SU-DHL-6 (cell line): ENCODE results near the gene RHBDF2.

ENCODE experiments used
- H2AFZ ChIP-seq: fragments of 200-600 bp; sonication (generic); 2 replicates; pipeline ENCODE4 v1.6.1; 2014; ENCODE audit warnings: low read depth, mild to moderate bottlenecking, moderate library complexity, mixed read lengths, antibody characterized with exemption, low read length; ENCODE audit not compliant: severe bottlenecking
- H3F3A ChIP-seq: fragments of 200-600 bp; shearing (Covaris generic); 2 replicates; pipeline ENCODE4 v1.6.0; 2016; ENCODE audit warnings: antibody characterized with exemption, mild to moderate bottlenecking; ENCODE audit not compliant: insufficient read depth
- H3K27ac ChIP-seq: fragments of 200-600 bp; sonication (generic); 2 replicates; pipeline ENCODE4 v1.5.1; 2016; ENCODE audit warnings: low read depth, mild to moderate bottlenecking, low read length, moderate library complexity, mixed read lengths
- H3K27me3 ChIP-seq: fragments of 200-600 bp; sonication (generic), shearing (Covaris generic); 2 replicates; pipeline ENCODE4 v1.6.0; 2014; ENCODE audit warnings: mild to moderate bottlenecking, low read length
- H3K36me3 ChIP-seq: fragments of 200-600 bp; sonication (generic); 2 replicates; pipeline ENCODE4 v1.6.1; 2014; ENCODE audit warnings: mild to moderate bottlenecking, low read length, mixed read lengths
- H3K4me2 ChIP-seq: fragments of 300-600, 200-600 bp; shearing (Covaris generic), sonication (generic); 2 replicates; pipeline ENCODE4 v1.6.0; 2014; ENCODE audit warnings: low read length, low read depth, mild to moderate bottlenecking; ENCODE audit not compliant: poor library complexity, severe bottlenecking
- H3K4me3 ChIP-seq: fragments of 200-600 bp; sonication (generic); 2 replicates; pipeline ENCODE4 v1.5.1; 2014; ENCODE audit warnings: antibody characterized with exemption, low read length, mild to moderate bottlenecking, mixed read lengths; ENCODE audit not compliant: insufficient read depth, poor library complexity, severe bottlenecking
- H3K79me2 ChIP-seq: fragments of 200-600 bp; sonication (generic); 2 replicates; pipeline ENCODE4 v1.6.1; 2014; ENCODE audit warnings: mild to moderate bottlenecking, low read length, moderate library complexity; ENCODE audit not compliant: insufficient read depth
- H3K9ac ChIP-seq: fragments of 200-600 bp; sonication (generic); 2 replicates; pipeline ENCODE4 v1.7.0; 2014; ENCODE audit warnings: mild to moderate bottlenecking, low read length
- H3K9me2 ChIP-seq: fragments of 200-600 bp; sonication (generic); replicated peaks from 2 replicates; pipeline ENCODE4 v1.6.1; 2014; ENCODE audit warnings: low read length; ENCODE audit not compliant: insufficient read depth
- H3K9me3 ChIP-seq: fragments of 200-600 bp; sonication (generic); 2 replicates; pipeline ENCODE4 v1.6.1; 2014; ENCODE audit warnings: low read length, mixed read lengths; ENCODE audit not compliant: insufficient read depth
- H4K20me1 ChIP-seq: fragments of 200-600 bp; sonication (generic); 2 replicates; pipeline ENCODE4 v1.6.1; 2014; ENCODE audit warnings: low read depth, mild to moderate bottlenecking, antibody characterized with exemption, low read length, moderate library complexity, mixed read lengths
- EZH2phosphoT487 ChIP-seq: fragments of 200-600 bp; sonication (generic), shearing (Covaris generic); conservative IDR thresholded peaks from 2 replicates; pipeline ENCODE4 v1.6.1; 2018; ENCODE audit warnings: mild to moderate bottlenecking, antibody characterized with exemption, low read length, moderate library complexity, mixed read lengths
- TF ChIP-seq, protein P1 (sequence below): fragments of 200-600 bp; sonication (generic); IDR thresholded peaks from one replicate; pipeline ENCODE4 v1.5.1; 2017; ENCODE audit warnings: antibody characterized with exemption, mild to moderate bottlenecking, low read length, moderate library complexity; ENCODE audit not compliant: insufficient read depth, poor library complexity, severe bottlenecking

RHBDF2 gene

DNA sequence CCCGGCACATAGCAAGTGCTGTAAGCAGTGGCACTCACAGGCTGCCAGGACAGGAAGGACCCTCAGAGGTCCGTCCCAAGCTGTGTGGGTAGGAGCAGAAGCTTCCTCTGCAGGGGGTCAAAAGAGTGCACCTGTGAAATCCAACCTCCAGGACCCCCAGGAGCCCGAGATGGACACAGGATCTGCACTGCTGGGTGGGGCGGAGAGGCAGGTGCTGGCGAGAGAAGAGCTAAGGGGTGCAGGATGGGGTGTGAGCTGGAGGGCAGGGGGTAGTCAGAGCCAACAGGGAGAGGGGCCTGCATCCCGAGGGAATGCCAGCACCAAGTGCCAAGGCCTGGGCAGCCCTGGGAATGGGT lies 34.5 kb downstream of the RHBDF2 start:
- Histone ChIP-seq H3K9me3 (no peaks in the 10 kb centered on the region), H3K27ac (no peak overlapping the region), H3K9ac (no peak overlapping the region), H4K20me1 (no peaks in the 10 kb centered on the region), H3K36me3 (no peaks in the 10 kb centered on the region), H3K79me2 (no peaks in the 10 kb centered on the region), H3K4me3 (no peak overlapping the region), H3K27me3 (no peaks in the 10 kb centered on the region), H3K4me2 (no peak overlapping the region), H3F3A (no peaks in the 10 kb centered on the region), H3K9me2 (no peaks in the 10 kb centered on the region), H2AFZ (no peak overlapping the region)
- TF ChIP-seq, protein P1, sequence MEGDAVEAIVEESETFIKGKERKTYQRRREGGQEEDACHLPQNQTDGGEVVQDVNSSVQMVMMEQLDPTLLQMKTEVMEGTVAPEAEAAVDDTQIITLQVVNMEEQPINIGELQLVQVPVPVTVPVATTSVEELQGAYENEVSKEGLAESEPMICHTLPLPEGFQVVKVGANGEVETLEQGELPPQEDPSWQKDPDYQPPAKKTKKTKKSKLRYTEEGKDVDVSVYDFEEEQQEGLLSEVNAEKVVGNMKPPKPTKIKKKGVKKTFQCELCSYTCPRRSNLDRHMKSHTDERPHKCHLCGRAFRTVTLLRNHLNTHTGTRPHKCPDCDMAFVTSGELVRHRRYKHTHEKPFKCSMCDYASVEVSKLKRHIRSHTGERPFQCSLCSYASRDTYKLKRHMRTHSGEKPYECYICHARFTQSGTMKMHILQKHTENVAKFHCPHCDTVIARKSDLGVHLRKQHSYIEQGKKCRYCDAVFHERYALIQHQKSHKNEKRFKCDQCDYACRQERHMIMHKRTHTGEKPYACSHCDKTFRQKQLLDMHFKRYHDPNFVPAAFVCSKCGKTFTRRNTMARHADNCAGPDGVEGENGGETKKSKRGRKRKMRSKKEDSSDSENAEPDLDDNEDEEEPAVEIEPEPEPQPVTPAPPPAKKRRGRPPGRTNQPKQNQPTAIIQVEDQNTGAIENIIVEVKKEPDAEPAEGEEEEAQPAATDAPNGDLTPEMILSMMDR: no peak
- TF ChIP-seq EZH2phosphoT487: no peak

DNA sequence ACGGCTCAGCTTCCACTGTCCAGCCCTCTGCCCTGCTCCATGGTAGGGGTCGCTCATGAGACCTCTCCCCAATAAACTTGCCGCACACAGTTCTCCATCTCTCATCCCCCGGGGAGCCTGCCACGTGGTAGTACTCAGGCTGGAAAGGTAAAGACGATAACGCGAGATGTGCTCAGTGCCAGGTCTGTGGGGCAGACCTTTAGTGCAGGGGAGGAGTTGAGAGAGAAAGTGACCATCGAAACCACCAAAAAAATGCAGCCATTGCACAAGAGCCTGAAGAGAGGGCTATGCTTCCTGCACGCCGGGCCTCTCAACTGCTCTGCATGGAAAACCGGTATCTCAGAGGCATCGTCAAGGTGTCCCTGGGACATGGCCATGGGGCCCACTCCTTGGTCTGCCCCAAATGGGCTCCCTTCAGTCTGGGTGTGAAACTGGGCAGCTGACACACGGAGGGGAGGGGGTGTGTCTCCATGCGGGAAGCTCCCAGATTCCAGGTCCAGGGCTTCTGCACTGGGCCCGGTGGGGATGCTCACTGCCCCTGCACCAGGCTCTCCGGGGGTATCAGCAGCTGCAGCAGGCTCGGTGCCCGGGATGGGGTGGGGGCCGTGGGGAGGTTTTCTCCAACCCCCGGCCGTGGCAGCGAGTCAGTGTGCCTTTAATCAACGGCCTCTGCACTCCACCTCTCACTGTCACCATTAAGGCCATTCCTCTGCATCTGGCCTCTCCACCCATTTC lies 38.5 kb downstream of the RHBDF2 start:
- Histone ChIP-seq H2AFZ (no peak overlapping the region), H3F3A (no peaks in the 10 kb centered on the region), H3K4me3 (no peak overlapping the region), H4K20me1 (no peaks in the 10 kb centered on the region), H3K9me3 (no peaks in the 10 kb centered on the region), H3K9ac (no peak overlapping the region), H3K4me2 (no peak overlapping the region), H3K27me3 (no peaks in the 10 kb centered on the region), H3K27ac (no peak overlapping the region), H3K79me2 (no peaks in the 10 kb centered on the region), H3K36me3 (no peaks in the 10 kb centered on the region), H3K9me2 (no peaks in the 10 kb centered on the region)
- no peak for TF ChIP-seq EZH2phosphoT487
- TF ChIP-seq, protein P1: no peak

DNA sequence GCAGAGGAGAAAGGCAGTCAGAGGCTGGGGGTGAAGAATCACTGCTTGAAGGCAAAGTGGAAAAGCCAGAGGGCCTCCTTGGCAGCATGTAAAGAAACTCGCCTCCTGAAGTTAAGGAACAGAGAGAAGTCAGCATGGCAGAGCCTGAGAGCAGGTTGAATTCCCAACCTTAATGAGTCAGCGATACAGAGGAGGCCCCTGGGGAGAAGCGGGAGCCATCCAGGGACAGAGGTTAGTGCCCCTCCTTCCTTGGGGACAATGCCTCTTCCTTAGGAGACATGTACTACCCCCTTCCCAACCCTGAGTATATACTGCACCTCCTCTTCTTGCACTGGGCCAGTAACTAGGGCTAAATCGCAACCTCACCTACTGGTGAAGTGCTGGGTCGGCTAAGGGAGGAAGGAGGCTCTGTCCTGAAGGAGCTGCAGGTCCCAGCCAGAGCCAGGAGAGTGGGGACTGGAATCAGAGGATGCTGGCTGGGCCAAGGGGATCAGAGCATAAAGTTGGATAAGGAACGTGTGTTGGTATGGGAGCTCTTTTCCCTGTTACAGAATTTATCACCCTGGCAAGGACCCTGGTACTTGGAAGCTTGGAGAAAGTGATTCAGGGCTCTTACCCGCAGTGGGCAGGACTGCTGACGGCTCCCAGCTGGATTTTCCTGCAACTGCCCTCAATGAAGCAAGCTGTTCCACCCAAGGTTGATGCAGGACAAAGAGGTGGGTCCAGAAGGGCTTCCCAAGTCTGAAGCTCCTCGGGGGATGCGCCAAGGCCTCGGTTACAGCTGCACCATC lies 39.3 kb downstream of the RHBDF2 start:
- H3K9me2 ChIP-seq: no peaks in the 10 kb centered on the region
- no peak for TF ChIP-seq EZH2phosphoT487
- TF ChIP-seq, protein P1: no peak
- H3K9me3 ChIP-seq: no peaks in the 10 kb centered on the region
- no peak overlapping the region for H3K4me2 ChIP-seq
- no peak overlapping the region for H3K27ac ChIP-seq
- no peaks in the 10 kb centered on the region for H3K27me3 ChIP-seq
- no peaks in the 10 kb centered on the region for H3F3A ChIP-seq
- H3K9ac ChIP-seq: no peak overlapping the region
- no peaks in the 10 kb centered on the region for H3K79me2 ChIP-seq
- no peak overlapping the region for H2AFZ ChIP-seq
- H3K36me3 ChIP-seq: no peaks in the 10 kb centered on the region
- no peaks in the 10 kb centered on the region for H4K20me1 ChIP-seq
- no peak overlapping the region for H3K4me3 ChIP-seq
